Peyer's patch (tissue), 4 donors: ENCODE measurements around the gene PBX1.

Source experiments
- CTCF ChIP-seq, 6 experiments: fragments of 450-650 bp in 4 of 6; fragments of 200-600 bp in 2 of 6; sonication (generic) in 1 of 6; IDR thresholded peaks; one replicate each; pipeline ENCODE4 v1.5.1; 2017 to 2019; ENCODE audit warnings: antibody characterized with exemption in 6 of 6, mild to moderate bottlenecking in 3 of 6, moderate library complexity in 1 of 6
- POLR2A ChIP-seq, 2 donors: fragments of 450-650 bp; IDR thresholded peaks; one replicate each; pipeline ENCODE4 v1.5.1; 2017; ENCODE audit warnings: antibody characterized with exemption in 2 of 2, mild to moderate bottlenecking in 2 of 2, moderate library complexity in 2 of 2

- TF ChIP-seq CTCF (IDR thresholded peaks at IDR 0.05): no peak
- TF ChIP-seq POLR2A (IDR thresholded peaks at IDR 0.05): no peak
Measured at GRCh38 chr1:164602480-164603093, 43.6 kb downstream of the PBX1 start.
